Measurements from ENCODE around the gene EGLN1. TPM values are rescaled to one million over a fixed set of nuclear protein-coding genes. Genes with fewer than 3 reads are reported as not detected.
A peak's percentile ranks its signal among the peaks of the same experiment; 100 is the strongest.

Gene EGLN1
- total and polyA plus RNA-seq, 2 donors, result 26.3 to 73.3 TPM

DNA sequence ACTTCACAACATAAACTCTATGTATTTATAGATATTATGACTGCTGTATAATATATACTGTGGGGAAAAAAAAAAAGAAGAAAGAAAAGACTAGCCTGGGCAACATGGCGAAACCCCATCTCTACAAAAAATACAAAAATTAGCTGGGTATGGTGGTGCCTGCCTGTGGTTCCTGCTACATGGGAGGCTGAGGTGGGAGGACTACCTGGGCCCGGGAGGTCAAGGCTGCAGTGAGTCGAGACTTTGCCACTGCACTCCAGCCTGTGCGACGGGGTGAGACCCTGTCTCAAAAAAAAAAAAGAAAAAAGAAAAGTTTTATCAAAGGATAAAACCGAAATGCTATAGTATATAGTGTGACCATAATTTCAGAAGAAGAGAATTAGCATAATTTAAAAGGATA is 87.1 kb downstream of the EGLN1 start:
- no peak overlapping the region for H3K4me3 ChIP-seq (ENCODE audit: low read depth, low read length)
- no peak overlapping the region for H3K27ac ChIP-seq (ENCODE audit: low read depth)
- H3K4me1 ChIP-seq (ENCODE audit: insufficient read depth), result peaks cover 4% of the 10 kb centered on the region
- WGBS, result 93% methylated on average over 6 of the region's 6 CpGs
- no peak for DNase-seq (ENCODE audit: extremely low spot score)
- no peaks in the 10 kb centered on the region for H3K36me3 ChIP-seq (ENCODE audit: insufficient read depth)

GRCh38 chr1:231334079-231334666 is 87.9 kb downstream of the EGLN1 start:
- Histone ChIP-seq H3K27ac (ENCODE audit: low read depth) (no peak overlapping the region), H3K36me3 (ENCODE audit: insufficient read depth) (no peaks in the 10 kb centered on the region), H3K4me3 (ENCODE audit: low read depth, low read length) (peak overlapping the region; percentile 21), H3K4me1 (ENCODE audit: insufficient read depth) (peaks cover 4% of the 10 kb centered on the region)
- 72% methylated on average over 1 of the region's 1 CpG for WGBS
- DNase-seq (ENCODE audit: extremely low spot score), result no peak

- WGBS, result 97% methylated on average over 1 of the region's 1 CpG
- Histone ChIP-seq H3K4me1 (ENCODE audit: insufficient read depth) (peaks cover 4% of the 10 kb centered on the region), H3K4me3 (ENCODE audit: low read depth, low read length) (no peak overlapping the region), H3K36me3 (ENCODE audit: insufficient read depth) (no peaks in the 10 kb centered on the region), H3K27ac (ENCODE audit: low read depth) (no peak overlapping the region)
- no peak for DNase-seq (ENCODE audit: extremely low spot score)
These were observed 89.3 kb downstream of the EGLN1 start for GRCh38 chr1:231332761-231333160.

DNA sequence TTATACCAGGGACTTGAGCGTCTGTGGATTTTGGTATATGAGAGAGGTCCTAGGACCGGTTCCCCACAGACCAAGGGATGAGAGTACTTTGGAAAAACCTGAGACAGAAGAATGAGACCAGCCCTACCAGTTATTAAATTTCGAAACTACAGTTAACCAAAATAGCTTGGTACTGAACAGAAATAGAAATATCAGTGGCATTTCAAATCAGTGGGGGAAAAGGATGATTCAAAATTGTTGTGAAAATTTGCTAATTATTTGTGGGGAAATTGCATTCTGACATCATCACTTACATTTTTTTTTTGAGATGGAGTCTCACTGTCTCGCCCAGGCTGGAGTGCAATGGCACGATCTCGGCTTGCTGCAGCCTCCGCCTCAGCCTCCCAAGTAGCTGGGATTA is 92.6 kb downstream of the EGLN1 start:
- H3K36me3 ChIP-seq (ENCODE audit: insufficient read depth), result no peaks in the 10 kb centered on the region
- WGBS, result 92% methylated on average over 7 of the region's 7 CpGs
- DNase-seq (ENCODE audit: extremely low spot score), result no peak
- H3K4me3 ChIP-seq (ENCODE audit: low read depth, low read length), result no peak overlapping the region
- no peak overlapping the region for H3K27ac ChIP-seq (ENCODE audit: low read depth)
- no peaks in the 10 kb centered on the region for H3K4me1 ChIP-seq (ENCODE audit: insufficient read depth)

DNA sequence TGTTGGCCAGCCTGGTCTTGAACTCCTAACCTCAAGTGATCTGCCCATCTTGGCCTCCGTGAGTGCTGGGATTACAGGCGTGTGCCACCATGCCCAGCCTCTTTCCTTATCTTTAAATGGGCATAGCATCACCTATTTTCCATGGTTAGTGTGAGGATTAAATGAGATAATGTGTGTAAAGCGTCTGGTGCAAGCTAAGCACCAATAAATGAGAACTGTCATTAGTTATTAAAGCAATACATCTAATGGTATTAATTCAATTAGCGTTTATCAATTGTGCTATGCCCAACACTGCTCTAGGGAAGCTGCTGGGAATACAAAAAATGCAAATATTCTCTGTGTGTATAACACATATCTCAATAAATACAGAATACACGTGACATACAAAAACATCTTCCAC is 94.5 kb downstream of the EGLN1 start:
- DNase-seq (ENCODE audit: extremely low spot score), result no peak
- no peak overlapping the region for H3K4me3 ChIP-seq (ENCODE audit: low read depth, low read length)
- H3K27ac ChIP-seq (ENCODE audit: low read depth), result no peak overlapping the region
- H3K36me3 ChIP-seq (ENCODE audit: insufficient read depth), result no peaks in the 10 kb centered on the region
- 77% methylated on average over 5 of the region's 5 CpGs for WGBS
- no peaks in the 10 kb centered on the region for H3K4me1 ChIP-seq (ENCODE audit: insufficient read depth)

DNA sequence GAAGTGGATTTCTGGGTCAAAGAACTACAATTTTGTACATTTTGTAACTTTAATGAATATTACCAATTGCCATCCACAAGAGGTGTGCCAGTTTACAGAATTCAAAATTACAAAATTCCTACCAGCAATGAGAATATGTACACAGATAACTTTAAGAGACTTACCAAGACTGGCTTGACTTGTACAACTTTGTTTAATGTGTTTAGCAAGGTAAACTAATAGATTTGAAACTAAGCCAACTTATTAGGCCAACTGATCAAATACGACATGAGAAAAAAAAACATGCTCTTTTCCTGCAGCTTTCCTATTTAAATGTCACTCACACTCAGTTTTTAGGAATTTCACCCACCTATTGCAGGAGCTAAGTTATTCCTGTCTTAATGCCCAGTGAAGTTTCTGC is 95.8 kb downstream of the EGLN1 start:
- H3K36me3 ChIP-seq (ENCODE audit: insufficient read depth), result no peaks in the 10 kb centered on the region
- WGBS, result 51% methylated on average over 1 of the region's 1 CpG

GRCh38 chr1:231324660-231325059 is 97.4 kb downstream of the EGLN1 start:
- Histone ChIP-seq H3K4me1 (ENCODE audit: insufficient read depth) (no peaks in the 10 kb centered on the region), H3K27ac (ENCODE audit: low read depth) (no peak overlapping the region), H3K36me3 (ENCODE audit: insufficient read depth) (no peaks in the 10 kb centered on the region), H3K4me3 (ENCODE audit: low read depth, low read length) (no peak overlapping the region)
- DNase-seq (ENCODE audit: extremely low spot score), result no peak
- WGBS, result 83% methylated on average over 5 of the region's 5 CpGs

More for the DNA sequence above, 95.8 kb downstream of the EGLN1 start:
- Histone ChIP-seq H3K4me3 (ENCODE audit: low read depth, low read length) (no peak overlapping the region), H3K27ac (ENCODE audit: low read depth) (no peak overlapping the region), H3K4me1 (ENCODE audit: insufficient read depth) (no peaks in the 10 kb centered on the region)
- DNase-seq (ENCODE audit: extremely low spot score), result no peak

GRCh38 chr1:231322880-231323530 is 99.1 kb downstream of the EGLN1 start:
- H3K4me1 ChIP-seq (ENCODE audit: insufficient read depth), result no peaks in the 10 kb centered on the region
- DNase-seq (ENCODE audit: extremely low spot score), result no peak
- WGBS, result 74% methylated on average over 7 of the region's 7 CpGs
- H3K4me3 ChIP-seq (ENCODE audit: low read depth, low read length), result no peak overlapping the region
- no peaks in the 10 kb centered on the region for H3K36me3 ChIP-seq (ENCODE audit: insufficient read depth)
- H3K27ac ChIP-seq (ENCODE audit: low read depth), result no peak overlapping the region

- H3K27ac ChIP-seq (ENCODE audit: low read depth), result no peak overlapping the region
- WGBS, result 93% methylated on average over 9 of the region's 9 CpGs
- no peak for DNase-seq (ENCODE audit: extremely low spot score)
- no peak overlapping the region for H3K4me3 ChIP-seq (ENCODE audit: low read depth, low read length)
- H3K4me1 ChIP-seq (ENCODE audit: insufficient read depth), result no peaks in the 10 kb centered on the region
- H3K36me3 ChIP-seq (ENCODE audit: insufficient read depth), result no peaks in the 10 kb centered on the region
These were observed 103.0 kb downstream of the EGLN1 start for GRCh38 chr1:231319080-231319479.

DNA sequence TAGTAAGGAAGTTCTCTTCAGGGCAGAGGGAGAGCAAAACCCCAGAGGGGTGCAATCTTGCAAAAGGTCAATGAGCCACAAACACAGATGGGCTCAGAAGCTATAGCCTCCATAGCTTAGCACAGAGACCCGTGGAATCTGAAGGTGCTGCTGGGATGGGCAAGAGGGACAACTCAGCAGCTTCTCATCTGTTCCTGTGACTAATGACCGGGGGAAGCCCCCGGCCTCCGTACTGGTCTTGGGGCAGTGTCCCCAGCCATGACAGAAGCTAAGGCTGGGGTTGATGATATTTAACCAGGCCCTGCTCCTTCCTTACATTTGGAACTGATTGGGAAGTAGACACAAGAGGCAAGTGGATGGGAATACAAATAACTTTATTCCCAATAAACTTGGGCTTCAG is 103.5 kb downstream of the EGLN1 start:
- Histone ChIP-seq H3K27ac (ENCODE audit: low read depth) (no peak overlapping the region), H3K36me3 (ENCODE audit: insufficient read depth) (no peaks in the 10 kb centered on the region), H3K4me3 (ENCODE audit: low read depth, low read length) (no peak overlapping the region), H3K4me1 (ENCODE audit: insufficient read depth) (no peaks in the 10 kb centered on the region)
- no peak for DNase-seq (ENCODE audit: extremely low spot score)
- 83% methylated on average over 4 of the region's 4 CpGs for WGBS

GRCh38 chr1:231318015-231318355 is 104.1 kb downstream of the EGLN1 start:
- 95% methylated on average over 15 of the region's 15 CpGs for WGBS
- H3K4me1 ChIP-seq (ENCODE audit: insufficient read depth), result no peaks in the 10 kb centered on the region

DNA sequence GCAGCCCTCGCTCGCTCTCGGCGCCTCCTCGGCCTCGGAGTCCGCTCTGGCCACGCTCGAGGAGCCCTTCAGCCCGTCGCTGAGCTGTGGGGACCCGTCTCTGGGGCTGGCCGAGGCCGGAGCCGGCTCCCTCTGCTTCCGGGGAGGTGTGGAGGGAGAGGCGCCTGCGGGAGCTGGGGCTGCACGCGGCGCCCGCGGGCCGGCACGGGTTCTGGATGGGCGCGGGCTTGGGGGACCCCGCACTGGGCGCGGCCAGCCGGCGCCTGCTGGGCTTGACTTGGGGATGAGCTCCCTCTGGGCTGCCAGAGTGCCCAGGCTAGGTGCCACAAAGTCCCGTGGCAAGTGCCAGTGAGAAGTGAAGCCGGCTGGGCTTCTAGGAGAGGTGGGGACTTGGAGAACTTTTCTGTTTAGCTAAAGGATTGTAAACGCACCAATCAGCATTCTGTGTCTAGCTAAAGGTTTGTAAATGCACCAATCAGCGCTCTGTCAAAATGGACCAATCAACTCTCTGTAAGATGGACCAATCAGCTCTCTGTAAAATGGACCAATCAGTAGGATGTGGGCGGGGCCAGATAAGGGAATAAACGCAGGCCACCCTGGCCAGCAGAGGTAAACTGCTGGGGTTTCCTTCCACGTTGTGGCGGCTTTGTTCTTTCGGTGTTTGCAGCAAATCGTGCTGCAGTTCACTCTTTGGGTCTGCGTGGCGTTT is 104.6 kb downstream of the EGLN1 start:
- DNase-seq (ENCODE audit: extremely low spot score), result no peak
- no peak overlapping the region for H3K27ac ChIP-seq (ENCODE audit: low read depth)
- no peak overlapping the region for H3K4me3 ChIP-seq (ENCODE audit: low read depth, low read length)
- no peaks in the 10 kb centered on the region for H3K4me1 ChIP-seq (ENCODE audit: insufficient read depth)
- H3K36me3 ChIP-seq (ENCODE audit: insufficient read depth), result no peaks in the 10 kb centered on the region
- WGBS, result 96% methylated on average over 44 of the region's 44 CpGs

More at GRCh38 chr1:231318015-231318355, 104.1 kb downstream of the EGLN1 start:
- no peak overlapping the region for H3K27ac ChIP-seq (ENCODE audit: low read depth)
- H3K36me3 ChIP-seq (ENCODE audit: insufficient read depth), result no peaks in the 10 kb centered on the region
- no peak overlapping the region for H3K4me3 ChIP-seq (ENCODE audit: low read depth, low read length)
- no peak for DNase-seq (ENCODE audit: extremely low spot score)

DNA sequence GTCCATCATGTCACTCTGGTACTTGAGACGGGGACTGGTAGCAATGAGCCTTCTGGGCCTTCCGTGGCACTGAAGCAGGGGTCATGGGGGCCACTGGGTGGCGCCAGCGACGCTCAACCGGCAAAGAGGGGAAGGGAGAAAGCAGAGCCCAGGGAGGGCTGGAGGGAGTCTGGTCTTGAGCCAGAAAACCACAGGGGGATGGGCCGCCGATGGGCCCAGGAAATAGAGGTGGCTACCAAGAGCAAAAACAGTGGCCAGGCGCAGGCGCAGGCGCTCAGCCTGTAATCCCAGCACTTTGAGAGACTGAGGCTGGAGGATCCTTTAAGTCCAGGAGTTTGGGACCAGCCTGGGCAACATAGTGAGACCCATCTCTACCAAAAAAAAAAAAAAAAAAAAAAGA is 106.2 kb downstream of the EGLN1 start:
- H3K4me3 ChIP-seq (ENCODE audit: low read depth, low read length), result no peak overlapping the region
- WGBS, result 37% methylated on average over 11 of the region's 11 CpGs
- H3K27ac ChIP-seq (ENCODE audit: low read depth), result no peak overlapping the region
- no peaks in the 10 kb centered on the region for H3K36me3 ChIP-seq (ENCODE audit: insufficient read depth)
- no peak for DNase-seq (ENCODE audit: extremely low spot score)
- H3K4me1 ChIP-seq (ENCODE audit: insufficient read depth), result no peaks in the 10 kb centered on the region
